Upper lobe of left lung (tissue), 4 donors: ENCODE results near the gene EID1.

Source experiments
- CTCF ChIP-seq, 6 experiments: fragments of 450-650 bp in 4 of 6; fragments of 200-600 bp in 2 of 6; sonication (generic) in 2 of 6; IDR thresholded peaks; one replicate each; pipeline ENCODE4 v1.5.1; 2016 to 2019; ENCODE audit warnings: antibody characterized with exemption in 6 of 6
- POLR2AphosphoS5 ChIP-seq, 2 donors: sonication (generic); formaldehyde crosslinking; IDR thresholded peaks; one replicate each; pipeline ENCODE4 v1.5.1; 2017; ENCODE audit warnings: antibody characterized with exemption in 2 of 2

GRCh38 chr15:48868536-48868935 lies 9.4 kb upstream of the EID1 start:
- no peak for TF ChIP-seq CTCF (IDR thresholded peaks at IDR 0.05)
- TF ChIP-seq POLR2AphosphoS5 (IDR thresholded peaks at IDR 0.05): no peak
